ENCODE data around the gene GAB1. TPM values are rescaled to one million over a fixed set of nuclear protein-coding genes. Genes with fewer than 3 reads are reported as not detected.

GAB1 gene
- total and polyA plus RNA-seq, 2 of the 13 experiments (the other 11 are each of a cell fraction or from before 2014, with no cell fraction given), result 8.7 to 14.7 TPM

- TF ChIP-seq TRIM22 (IDR thresholded peaks at IDR 0.05), result no peak
- TF ChIP-seq ZNF484 (CRISPR knock-in tag; IDR thresholded peaks at IDR 0.05; ENCODE audit: borderline replicate concordance, low read depth), result no peak
- TF ChIP-seq ZBTB40 (IDR thresholded peaks at IDR 0.05), result no peak
- TF ChIP-seq ZBTB40 (CRISPR knock-in tag; IDR thresholded peaks at IDR 0.05), result peak; percentile 58
- peak; percentile 57 for TF ChIP-seq HNRNPLL (IDR thresholded peaks at IDR 0.05; ENCODE audit: low read depth, low read length, poor library complexity, severe bottlenecking)
- no peak for TF ChIP-seq SIX1 (CRISPR knock-in tag; IDR thresholded peaks at IDR 0.05; ENCODE audit: borderline replicate concordance)
- no peak for TF ChIP-seq RARG (CRISPR knock-in tag; IDR thresholded peaks at IDR 0.05; ENCODE audit: low read depth)
- no peak; the same call in 1 of the 2 replicates for TF ChIP-seq THAP7 (CRISPR knock-in tag; IDR thresholded peaks at IDR 0.05)
- TF ChIP-seq, protein P1, sequence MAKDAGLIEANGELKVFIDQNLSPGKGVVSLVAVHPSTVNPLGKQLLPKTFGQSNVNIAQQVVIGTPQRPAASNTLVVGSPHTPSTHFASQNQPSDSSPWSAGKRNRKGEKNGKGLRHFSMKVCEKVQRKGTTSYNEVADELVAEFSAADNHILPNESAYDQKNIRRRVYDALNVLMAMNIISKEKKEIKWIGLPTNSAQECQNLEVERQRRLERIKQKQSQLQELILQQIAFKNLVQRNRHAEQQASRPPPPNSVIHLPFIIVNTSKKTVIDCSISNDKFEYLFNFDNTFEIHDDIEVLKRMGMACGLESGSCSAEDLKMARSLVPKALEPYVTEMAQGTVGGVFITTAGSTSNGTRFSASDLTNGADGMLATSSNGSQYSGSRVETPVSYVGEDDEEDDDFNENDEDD (CRISPR knock-in tag; IDR thresholded peaks at IDR 0.05; ENCODE audit: borderline replicate concordance), result no peak
- TF ChIP-seq NBN (conservative IDR thresholded peaks at IDR 0.05), result no peak
- peak; percentile 99 for TF ChIP-seq ZNF777 (CRISPR knock-in tag; IDR thresholded peaks at IDR 0.05)
- TF ChIP-seq ZNF180 (CRISPR knock-in tag; IDR thresholded peaks at IDR 0.05; ENCODE audit: borderline replicate concordance, low read depth), result no peak
- TF ChIP-seq, protein P2, sequence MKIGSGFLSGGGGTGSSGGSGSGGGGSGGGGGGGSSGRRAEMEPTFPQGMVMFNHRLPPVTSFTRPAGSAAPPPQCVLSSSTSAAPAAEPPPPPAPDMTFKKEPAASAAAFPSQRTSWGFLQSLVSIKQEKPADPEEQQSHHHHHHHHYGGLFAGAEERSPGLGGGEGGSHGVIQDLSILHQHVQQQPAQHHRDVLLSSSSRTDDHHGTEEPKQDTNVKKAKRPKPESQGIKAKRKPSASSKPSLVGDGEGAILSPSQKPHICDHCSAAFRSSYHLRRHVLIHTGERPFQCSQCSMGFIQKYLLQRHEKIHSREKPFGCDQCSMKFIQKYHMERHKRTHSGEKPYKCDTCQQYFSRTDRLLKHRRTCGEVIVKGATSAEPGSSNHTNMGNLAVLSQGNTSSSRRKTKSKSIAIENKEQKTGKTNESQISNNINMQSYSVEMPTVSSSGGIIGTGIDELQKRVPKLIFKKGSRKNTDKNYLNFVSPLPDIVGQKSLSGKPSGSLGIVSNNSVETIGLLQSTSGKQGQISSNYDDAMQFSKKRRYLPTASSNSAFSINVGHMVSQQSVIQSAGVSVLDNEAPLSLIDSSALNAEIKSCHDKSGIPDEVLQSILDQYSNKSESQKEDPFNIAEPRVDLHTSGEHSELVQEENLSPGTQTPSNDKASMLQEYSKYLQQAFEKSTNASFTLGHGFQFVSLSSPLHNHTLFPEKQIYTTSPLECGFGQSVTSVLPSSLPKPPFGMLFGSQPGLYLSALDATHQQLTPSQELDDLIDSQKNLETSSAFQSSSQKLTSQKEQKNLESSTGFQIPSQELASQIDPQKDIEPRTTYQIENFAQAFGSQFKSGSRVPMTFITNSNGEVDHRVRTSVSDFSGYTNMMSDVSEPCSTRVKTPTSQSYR (CRISPR knock-in tag; IDR thresholded peaks at IDR 0.05; ENCODE audit: borderline replicate concordance), result no peak; the same call in 1 of the 2 replicates
Measured at GRCh38 chr4:143513314-143514168, 176.9 kb downstream of the GAB1 start, which contains the start of gene SMARCA5 (continued).
